Trophoblast cell (in vitro differentiated cells and primary cell): ENCODE data around the gene GDF15.

Source experiments
- DNase-seq, 2 donors: peaks; one replicate each; pipeline ENCODE4 v3.0.0-alpha.2; 2016
- H2AFZ ChIP-seq: 2 replicates; pipeline ENCODE4 v1.6.1; 2013; ENCODE audit warnings: low read length, moderate library complexity, mild to moderate bottlenecking; ENCODE audit not compliant: insufficient read depth, poor library complexity
- H2AK5ac ChIP-seq: 2 replicates; pipeline ENCODE4 v1.6.1; 2013; ENCODE audit warnings: mild to moderate bottlenecking, low read length
- H2BK120ac ChIP-seq: 2 replicates; pipeline ENCODE4 v1.6.1; 2013; ENCODE audit warnings: low read length, mild to moderate bottlenecking, moderate library complexity; ENCODE audit not compliant: insufficient read depth, poor library complexity
- H2BK12ac ChIP-seq: 2 replicates; pipeline ENCODE4 v1.6.1; 2013; ENCODE audit warnings: mild to moderate bottlenecking, low read length, moderate library complexity
- H2BK5ac ChIP-seq: 2 replicates; pipeline ENCODE4 v1.6.1; 2013; ENCODE audit warnings: low read length, low read depth, moderate library complexity, mild to moderate bottlenecking; ENCODE audit not compliant: poor library complexity
- H3K14ac ChIP-seq: 2 replicates; pipeline ENCODE4 v1.6.1; 2013; ENCODE audit warnings: mild to moderate bottlenecking, low read length
- H3K18ac ChIP-seq: 2 replicates; pipeline ENCODE4 v1.6.1; 2013; ENCODE audit warnings: mild to moderate bottlenecking, low read length
- H3K23ac ChIP-seq: 2 replicates; pipeline ENCODE4 v1.6.1; 2013; ENCODE audit warnings: low read length
- H3K27ac ChIP-seq: 2 replicates; pipeline ENCODE4 v1.5.1; 2013; ENCODE audit warnings: low read depth, mild to moderate bottlenecking, inconsistent platforms, low read length, moderate library complexity
- H3K27me3 ChIP-seq: 2 replicates; pipeline ENCODE4 v1.6.1; 2013; ENCODE audit warnings: inconsistent platforms, mild to moderate bottlenecking, low read length, moderate library complexity; ENCODE audit not compliant: insufficient read depth
- H3K36me3 ChIP-seq, 2 experiments: 1 replicate in 1 of 2; 2 replicates in 1 of 2; pipeline ENCODE4 v1.6.1; 2013; ENCODE audit warnings: low read length in 2 of 2, mild to moderate bottlenecking in 2 of 2, moderate library complexity in 1 of 2; ENCODE audit not compliant: insufficient read depth in 2 of 2, control insufficient read depth in 1 of 2
- H3K4ac ChIP-seq: 2 replicates; pipeline ENCODE4 v1.6.1; 2013; ENCODE audit warnings: low read depth, mild to moderate bottlenecking, low read length, moderate library complexity
- H3K4me1 ChIP-seq, 2 experiments: 1 replicate in 1 of 2; 2 replicates in 1 of 2; pipeline ENCODE4 v1.6.1; 2013; ENCODE audit warnings: low read length in 2 of 2, mild to moderate bottlenecking in 2 of 2, moderate library complexity in 1 of 2; ENCODE audit not compliant: insufficient read depth in 2 of 2, control insufficient read depth in 1 of 2
- H3K4me2 ChIP-seq: 2 replicates; pipeline ENCODE4 v1.6.1; 2013; ENCODE audit warnings: inconsistent platforms, mild to moderate bottlenecking, low read length, moderate library complexity
- H3K4me3 ChIP-seq: 2 replicates; pipeline ENCODE4 v1.5.1; 2013; ENCODE audit warnings: mild to moderate bottlenecking, low read depth, low read length, inconsistent platforms
- H3K79me1 ChIP-seq: one replicate; pipeline ENCODE4 v1.6.1; 2013; ENCODE audit warnings: low read length
- H3K79me2 ChIP-seq: 2 replicates; pipeline ENCODE4 v1.6.1; 2013; ENCODE audit warnings: low read length, mild to moderate bottlenecking; ENCODE audit not compliant: control insufficient read depth, insufficient read depth, poor library complexity
- H3K9ac ChIP-seq: 2 replicates; pipeline ENCODE4 v1.6.1; 2013; ENCODE audit warnings: mild to moderate bottlenecking, low read length
- H3K9me3 ChIP-seq: 2 replicates; pipeline ENCODE4 v1.6.1; 2013; ENCODE audit warnings: low read depth, mild to moderate bottlenecking, control low read depth, inconsistent platforms, low read length; ENCODE audit not compliant: insufficient read depth
- H4K12ac ChIP-seq: 2 replicates; pipeline ENCODE4 v1.6.1; 2013; ENCODE audit warnings: low read depth, mild to moderate bottlenecking, low read length, moderate library complexity
- H4K8ac ChIP-seq: 2 replicates; pipeline ENCODE4 v1.6.1; 2013; ENCODE audit warnings: low read depth, mild to moderate bottlenecking, low read length, moderate library complexity
- H4K91ac ChIP-seq: one replicate; pipeline ENCODE4 v1.6.1; 2013; ENCODE audit warnings: low read depth, mild to moderate bottlenecking, low read length, moderate library complexity
- WGBS: extraction: QIAGEN DNeasy Blood & Tissue Kit; methylation state at CpG from one replicate; pipeline ENCODE4 v1.1.7; 2013; ENCODE audit warnings: missing lambda C conversion rate; ENCODE audit not compliant: insufficient read length, insufficient coverage; ENCODE audit errors: extremely low coverage; 5-methylcytosine and 5-hydroxymethylcytosine counted together

The GDF15 gene

GRCh38 chr19:18431351-18432197 lies 45.6 kb downstream of the GDF15 start:
- H2BK120ac ChIP-seq: no peak overlapping the region
- H3K27me3 ChIP-seq: no peaks in the 10 kb centered on the region
- no peak overlapping the region for H3K4ac ChIP-seq
- no peak overlapping the region for H3K27ac ChIP-seq
- peaks cover 25 to 38% of the 10 kb centered on the region in 2 experiments for H3K4me1 ChIP-seq
- DNase-seq: peak in 1 of 2 donors; percentile 28
- no peak overlapping the region for H2AFZ ChIP-seq
- no peak overlapping the region for H3K4me3 ChIP-seq
- H4K12ac ChIP-seq: no peak overlapping the region
- H3K9ac ChIP-seq: no peak overlapping the region
- WGBS: no CpG with 5 or more reads among the region's 34 CpGs
- H3K4me2 ChIP-seq: no peak overlapping the region
- H3K23ac ChIP-seq: no peak overlapping the region
- H4K8ac ChIP-seq: no peak overlapping the region
- no peak overlapping the region for H4K91ac ChIP-seq
- H3K14ac ChIP-seq: no peak overlapping the region
- peaks cover 6% of the 10 kb centered on the region for H3K79me2 ChIP-seq
- H3K18ac ChIP-seq: no peak overlapping the region
- peak overlapping the region; percentile 6 for H2BK12ac ChIP-seq
- H3K79me1 ChIP-seq: peaks cover 20% of the 10 kb centered on the region
- H2BK5ac ChIP-seq: no peak overlapping the region
- H3K9me3 ChIP-seq: no peaks in the 10 kb centered on the region
- H2AK5ac ChIP-seq: peak overlapping the region; percentile 15
- H3K36me3 ChIP-seq: peaks cover 22 to 26% of the 10 kb centered on the region in 2 experiments

DNA sequence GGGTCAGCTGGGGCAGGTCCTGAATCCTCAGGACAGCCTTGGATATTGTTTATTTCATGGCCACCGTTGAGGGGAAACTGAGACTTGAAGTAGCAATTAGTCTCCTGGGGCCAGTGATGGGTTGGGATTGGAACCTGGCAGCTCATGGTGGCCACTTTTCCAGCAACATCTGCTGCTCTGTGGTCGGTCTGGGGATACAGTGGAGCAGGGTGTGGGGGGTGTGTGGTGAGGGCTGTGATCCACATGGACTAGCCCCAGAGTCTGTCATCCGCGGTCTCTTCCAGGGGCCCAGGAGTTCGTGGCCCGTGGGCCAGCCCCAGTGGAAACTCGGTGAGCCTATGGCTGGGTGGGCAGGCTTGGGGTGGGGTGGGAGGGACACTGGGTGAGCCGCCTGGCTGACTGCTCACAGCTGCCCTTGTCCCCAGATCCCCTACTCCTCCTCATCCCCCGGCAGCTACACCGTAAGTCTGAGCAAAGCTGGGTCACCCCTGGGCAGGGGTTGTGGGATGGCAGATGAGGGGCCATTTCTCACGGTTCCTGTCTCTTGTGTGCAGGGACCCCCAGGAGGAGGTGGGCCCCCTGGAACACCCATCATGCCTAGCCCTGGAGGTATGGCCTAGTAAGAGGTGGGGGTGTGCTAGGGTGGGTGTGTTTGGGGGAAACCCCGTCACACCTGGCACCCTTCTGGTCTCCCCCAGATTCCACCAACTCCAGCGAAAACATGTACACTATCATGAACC lies 46.5 kb downstream of the GDF15 start:
- Histone ChIP-seq H2AK5ac (peak overlapping the region; percentile 43), H3K27me3 (no peaks in the 10 kb centered on the region), H3K23ac (no peak overlapping the region), H2BK12ac (peak overlapping the region; percentile 75), H4K12ac (peak overlapping the region; percentile 17), H2BK120ac (peak overlapping the region; percentile 69), H3K18ac (peak overlapping the region; percentile 83), H2AFZ (no peak overlapping the region), H2BK5ac (no peak overlapping the region), H3K79me2 (peaks cover 8% of the 10 kb centered on the region), H3K9me3 (peaks cover 2% of the 10 kb centered on the region), H3K36me3 (peaks cover 23 to 28% of the 10 kb centered on the region in 2 experiments), H3K4me2 (peak overlapping the region; percentile 76), H3K9ac (no peak overlapping the region), H3K4ac (no peak overlapping the region), H4K8ac (peak overlapping the region; percentile 80), H3K27ac (peak overlapping the region; percentile 22), H4K91ac (peak overlapping the region; percentile 90), H3K4me1 (peaks cover 25 to 42% of the 10 kb centered on the region in 2 experiments), H3K4me3 (no peak overlapping the region), H3K79me1 (peaks cover 23% of the 10 kb centered on the region), H3K14ac (peak overlapping the region; percentile 92)
- peak in 1 of 2 donors; percentile 18 for DNase-seq
- no CpG with 5 or more reads among the region's 13 CpGs for WGBS

- H4K91ac ChIP-seq: peak overlapping the region; percentile 90
- H3K27ac ChIP-seq: peak overlapping the region; percentile 58
- H3K79me1 ChIP-seq: peaks cover 28% of the 10 kb centered on the region
- H3K4me2 ChIP-seq: peak overlapping the region; percentile 76
- peak overlapping the region; percentile 43 for H2AK5ac ChIP-seq
- peak overlapping the region; percentile 80 for H4K8ac ChIP-seq
- WGBS: no CpG with 5 or more reads among the region's 59 CpGs
- peak overlapping the region; percentile 72 for H3K4me3 ChIP-seq
- H3K23ac ChIP-seq: no peak overlapping the region
- H3K79me2 ChIP-seq: peaks cover 13% of the 10 kb centered on the region
- peak overlapping the region; percentile 31 for H3K4ac ChIP-seq
- peak overlapping the region; percentile 17 for H4K12ac ChIP-seq
- H2BK120ac ChIP-seq: peak overlapping the region; percentile 69
- H2BK12ac ChIP-seq: peak overlapping the region; percentile 75
- peak overlapping the region; percentile 14 for H2AFZ ChIP-seq
- no peaks in the 10 kb centered on the region for H3K27me3 ChIP-seq
- peak overlapping the region; percentile 92 for H3K14ac ChIP-seq
- no peak overlapping the region for H3K9ac ChIP-seq
- peak overlapping the region; percentile 58 for H2BK5ac ChIP-seq
- H3K9me3 ChIP-seq: peaks cover 2% of the 10 kb centered on the region
- H3K18ac ChIP-seq: peak overlapping the region; percentile 83
- peaks cover 23 to 28% of the 10 kb centered on the region in 2 experiments for H3K36me3 ChIP-seq
- H3K4me1 ChIP-seq: peaks cover 26 to 43% of the 10 kb centered on the region in 2 experiments
- DNase-seq: peak in 1 of 2 donors; percentile 49
These were observed 47.2 kb downstream of the GDF15 start for GRCh38 chr19:18433015-18433691.
